HG03460 (cell line): ENCODE results near the gene FBXO2.
A peak's percentile ranks its signal among the peaks of the same experiment; 100 is the strongest.

Source experiments
- ATAC-seq: cut with Tn5 transposase; IDR thresholded peaks from one replicate; pipeline ENCODE4 v1.9.1; 2021; ENCODE audit not compliant: unreplicated experiment

FBXO2 gene

GRCh38 chr1:11682287-11682771, 28.1 kb upstream of the FBXO2 start:
- ATAC-seq: no peak

GRCh38 chr1:11681071-11681771, 27.0 kb upstream of the FBXO2 start, which contains the start of gene MAD2L2:
MAD2L2 (minus strand) TSS chr1:11681148; CDS start chr1:11680601, 547 bp downstream.
- peak; percentile 77 for ATAC-seq

GRCh38 chr1:11680270-11681070, 26.2 kb upstream of the FBXO2 start:
- peak; percentile 21 for ATAC-seq

GRCh38 chr1:11678442-11678841, 24.2 kb upstream of the FBXO2 start:
- no peak for ATAC-seq

GRCh38 chr1:11676386-11677103, 22.3 kb upstream of the FBXO2 start:
- ATAC-seq: no peak

- ATAC-seq: no peak
Measured at GRCh38 chr1:11675325-11675724, 21.1 kb upstream of the FBXO2 start.

GRCh38 chr1:11674488-11674887, 20.3 kb upstream of the FBXO2 start:
- no peak for ATAC-seq

- no peak for ATAC-seq
Measured at GRCh38 chr1:11673089-11673769, 19.0 kb upstream of the FBXO2 start.

GRCh38 chr1:11671544-11672286, 17.5 kb upstream of the FBXO2 start:
- no peak for ATAC-seq

- ATAC-seq: no peak
Measured at GRCh38 chr1:11671205-11671543, 16.9 kb upstream of the FBXO2 start.

- ATAC-seq: no peak
Measured at GRCh38 chr1:11670747-11671146, 16.5 kb upstream of the FBXO2 start.

- no peak for ATAC-seq
Measured at GRCh38 chr1:11668516-11668915, 14.3 kb upstream of the FBXO2 start.

GRCh38 chr1:11664336-11665065, 10.3 kb upstream of the FBXO2 start:
- peak; percentile 39 for ATAC-seq

GRCh38 chr1:11661103-11661502, 6.9 kb upstream of the FBXO2 start:
- no peak for ATAC-seq

GRCh38 chr1:11659748-11660147, 5.5 kb upstream of the FBXO2 start:
- ATAC-seq: no peak

GRCh38 chr1:11658542-11658941, 4.3 kb upstream of the FBXO2 start:
- no peak for ATAC-seq

- no peak for ATAC-seq
Measured at GRCh38 chr1:11657654-11658053, 3.4 kb upstream of the FBXO2 start.

GRCh38 chr1:11654939-11655808, 945 bp upstream of the FBXO2 start:
- ATAC-seq: peak; percentile 11

GRCh38 chr1:11653861-11654136, 430 bp downstream of the FBXO2 start:
- no peak for ATAC-seq
